Ishikawa (cell line): Measurements from ENCODE around the gene METTL22.

Experiments used
- CEBPB ChIP-seq: IDR thresholded peaks from 2 replicates; pipeline ENCODE4 v1.6.1; 2012
- EP300 ChIP-seq: IDR thresholded peaks from 2 replicates; pipeline ENCODE4 v1.6.1; 2012; ENCODE audit warnings: borderline replicate concordance
- FOXM1 ChIP-seq: IDR thresholded peaks from 2 replicates; pipeline ENCODE4 v1.6.1; 2012; ENCODE audit warnings: low read depth, borderline replicate concordance
- TAF1 ChIP-seq: IDR thresholded peaks from 2 replicates; pipeline ENCODE4 v1.6.1; 2012; ENCODE audit warnings: low read depth, mild to moderate bottlenecking
- TEAD4 ChIP-seq: IDR thresholded peaks from 2 replicates; pipeline ENCODE4 v1.6.1; 2012
- YY1 ChIP-seq: IDR thresholded peaks from 2 replicates; pipeline ENCODE4 v1.6.1; 2012; ENCODE audit warnings: low read depth

DNA sequence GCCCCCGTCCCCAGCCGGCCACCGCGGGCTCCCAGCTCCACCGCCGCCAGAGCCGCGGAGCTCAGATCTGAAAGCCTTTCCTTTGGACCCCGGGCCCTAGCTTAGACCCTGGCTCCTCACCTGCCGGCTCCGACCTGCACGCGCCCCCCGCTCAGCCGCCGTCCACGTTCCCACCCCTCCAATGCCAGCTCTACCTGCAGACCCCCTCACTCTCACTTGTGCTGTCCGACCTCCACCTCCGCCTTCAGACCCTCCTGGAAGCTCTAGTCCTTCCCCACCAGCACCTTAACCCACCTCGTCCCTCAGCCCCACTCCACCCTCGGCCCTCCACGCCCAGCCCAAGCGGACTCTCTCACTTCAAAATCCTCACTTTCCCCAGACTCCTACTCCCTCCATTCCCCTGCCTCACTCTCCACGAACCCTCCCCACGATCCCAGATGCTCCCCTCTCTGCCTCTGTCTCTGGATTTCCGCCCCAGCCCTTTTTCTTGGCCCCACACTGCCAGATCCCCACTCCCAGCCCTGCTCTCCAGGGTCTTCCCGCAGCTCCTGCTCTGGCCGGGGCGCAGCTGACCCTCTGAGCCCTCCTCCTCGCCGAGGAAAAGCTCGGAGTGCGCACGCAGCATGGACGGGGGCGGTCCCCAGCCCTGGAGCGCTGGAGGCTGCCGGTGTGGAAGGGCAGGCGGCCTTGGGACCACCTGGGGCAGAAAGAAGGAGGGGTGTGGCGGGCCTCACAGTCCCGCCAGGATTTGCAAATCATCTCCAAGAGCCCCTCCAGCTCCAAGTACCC lies 31.4 kb upstream of the METTL22 start, which contains the start of gene TMEM114:
- TF ChIP-seq FOXM1 (no peak), TEAD4 (no peak), CEBPB (no peak), EP300 (no peak), TAF1 (no peak), YY1 (no peak)
